Kidney (tissue), 14 donors: ENCODE results near the gene ADGRV1. TPM values are rescaled to one million over a fixed set of nuclear protein-coding genes. Genes with fewer than 3 reads are reported as not detected.

Source experiments
- DNase-seq, 5 donors: peaks; one replicate each; pipeline ENCODE4 v3.0.0-alpha.2; 2013 to 2020
- FAIRE-seq: peaks from 2 replicates; lab custom pipeline; 2012; peaks lifted over from hg19 to GRCh38; lab: Jason Lieb, UNC
- H3K27ac ChIP-seq, 2 donors: one replicate each; pipeline ENCODE4 v1.7.0; 2013; ENCODE audit warnings: low read depth in 2 of 2, low read length in 2 of 2, inconsistent platforms in 1 of 2
- H3K27me3 ChIP-seq: one replicate; pipeline ENCODE4 v1.7.1; 2013; ENCODE audit warnings: low read length, inconsistent platforms; ENCODE audit not compliant: control insufficient read depth, insufficient read depth
- H3K36me3 ChIP-seq, 3 donors: one replicate each; pipeline versions ENCODE4 v1.7.0 to v1.7.1; 2013; ENCODE audit warnings: low read length in 3 of 3, control low read depth in 1 of 3, inconsistent platforms in 1 of 3; ENCODE audit not compliant: insufficient read depth in 3 of 3, control insufficient read depth in 2 of 3
- H3K4me1 ChIP-seq, 3 donors: one replicate each; pipeline versions ENCODE4 v1.7.0 to v1.7.1; 2013; ENCODE audit warnings: low read length in 3 of 3, inconsistent platforms in 1 of 3, low read depth in 1 of 3; ENCODE audit not compliant: control insufficient read depth in 2 of 3, insufficient read depth in 2 of 3
- H3K4me3 ChIP-seq, 3 donors: one replicate each; pipeline versions ENCODE4 v1.7.0 to v1.8.1; 2013; ENCODE audit warnings: low read length in 3 of 3, control low read depth in 1 of 3, inconsistent platforms in 1 of 3
- H3K9ac ChIP-seq, 3 donors: one replicate each; pipeline versions ENCODE4 v1.7.0 to v1.7.1; 2013; ENCODE audit warnings: low read length in 3 of 3, control low read depth in 1 of 3, inconsistent platforms in 1 of 3
- H3K9me3 ChIP-seq, 3 donors: one replicate each; pipeline versions ENCODE4 v1.7.0 to v1.7.1; 2013; ENCODE audit warnings: low read length in 3 of 3, control low read depth in 1 of 3, inconsistent platforms in 1 of 3; ENCODE audit not compliant: control insufficient read depth in 2 of 3, insufficient read depth in 1 of 3
- intact Hi-C: fragments of 100-400 bp; cut with DNase I; formaldehyde crosslinking; loops from one replicate; pipeline ENCODE4 v1.11.1; 2022
- polyA plus RNA-seq: library from polyadenylated mRNA; stranded (reverse); fragments of 350-450 nt; fragmentation: Illumina TruSeq; extraction: RNeasy Lipid Tissue Mini Kit (QIAGEN cat#74804); gene quantifications from one replicate; pipeline ENCODE4 v1.2.3, GENCODE V29; 2014; ENCODE audit warnings: low read depth, low replicate concordance; ENCODE audit not compliant: insufficient read depth
- total RNA-seq: library from RNA; stranded (reverse); fragmentation: NEBNext Ultra II Directional; extraction: Animal tissue kit (Norgen Biotek cat#: 25700); gene quantifications from one replicate; pipeline ENCODE4 v1.2.1, GENCODE V29; 2021
- TF ChIP-seq, protein P1 (sequence below): IDR thresholded peaks from 3 replicates; pipeline ENCODE4 v1.5.1; 2012; ENCODE audit warnings: mild to moderate bottlenecking, moderate library complexity, borderline replicate concordance; ENCODE audit not compliant: insufficient read depth; ENCODE audit errors: extremely low read depth
- donor health status: control.
- donor health status: control.
- donor health status: control.
- donor health status: control.
- donor health status: control.
- donor health status: DM: yes; HTN: yes; CAD: no.
- donor health status: Normal renal cell carcinoma (clear cell type).

ADGRV1 gene
- total and polyA plus RNA-seq, 2 donors from 2014 or later: 7.0 to 7.3 TPM

DNA sequence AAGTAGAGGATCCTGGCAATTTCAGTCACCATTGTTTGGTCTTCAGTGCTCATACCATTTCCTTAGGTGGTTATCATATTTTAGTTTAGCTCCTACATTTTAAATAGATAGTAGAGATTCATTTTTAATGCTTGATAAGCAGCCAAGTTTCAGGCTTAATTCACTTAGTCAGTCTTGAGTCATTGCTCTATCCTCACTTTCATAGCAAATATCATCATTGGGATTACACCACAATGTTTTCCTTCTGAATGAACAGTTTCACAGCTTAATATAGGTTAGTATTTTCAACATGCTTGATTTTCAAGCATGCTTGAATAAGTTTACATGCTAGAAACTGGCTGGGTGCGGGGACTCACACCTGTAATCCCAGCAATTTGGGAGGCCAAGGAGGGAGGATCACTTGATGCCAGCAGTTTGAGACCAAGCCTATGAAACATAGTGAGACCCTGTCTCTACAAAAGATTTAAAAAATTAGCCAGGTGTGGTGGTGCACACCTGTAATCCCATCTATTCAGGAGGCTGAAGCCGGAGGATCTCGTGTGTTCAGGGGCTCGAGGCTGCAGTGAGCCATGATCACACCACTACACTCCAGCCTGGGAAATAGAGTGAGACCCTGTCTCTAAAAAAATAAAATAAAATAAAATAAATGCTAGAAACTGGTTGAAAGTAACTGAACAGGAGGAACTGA is 339.9 kb downstream of the ADGRV1 start:
- Histone ChIP-seq H3K36me3 (no peaks in the 10 kb centered on the region), H3K27ac (peak overlapping the region in 1 of 2 donors; percentile 73), H3K4me3 (no peak overlapping the region), H3K9ac (no peak overlapping the region), H3K27me3 (no peaks in the 10 kb centered on the region), H3K4me1 (peaks cover 0 to 18% (median 0%) of the 10 kb centered on the region in 3 donors), H3K9me3 (no peaks in the 10 kb centered on the region)
- intact Hi-C loops: no loop called here
- TF ChIP-seq, protein P1, sequence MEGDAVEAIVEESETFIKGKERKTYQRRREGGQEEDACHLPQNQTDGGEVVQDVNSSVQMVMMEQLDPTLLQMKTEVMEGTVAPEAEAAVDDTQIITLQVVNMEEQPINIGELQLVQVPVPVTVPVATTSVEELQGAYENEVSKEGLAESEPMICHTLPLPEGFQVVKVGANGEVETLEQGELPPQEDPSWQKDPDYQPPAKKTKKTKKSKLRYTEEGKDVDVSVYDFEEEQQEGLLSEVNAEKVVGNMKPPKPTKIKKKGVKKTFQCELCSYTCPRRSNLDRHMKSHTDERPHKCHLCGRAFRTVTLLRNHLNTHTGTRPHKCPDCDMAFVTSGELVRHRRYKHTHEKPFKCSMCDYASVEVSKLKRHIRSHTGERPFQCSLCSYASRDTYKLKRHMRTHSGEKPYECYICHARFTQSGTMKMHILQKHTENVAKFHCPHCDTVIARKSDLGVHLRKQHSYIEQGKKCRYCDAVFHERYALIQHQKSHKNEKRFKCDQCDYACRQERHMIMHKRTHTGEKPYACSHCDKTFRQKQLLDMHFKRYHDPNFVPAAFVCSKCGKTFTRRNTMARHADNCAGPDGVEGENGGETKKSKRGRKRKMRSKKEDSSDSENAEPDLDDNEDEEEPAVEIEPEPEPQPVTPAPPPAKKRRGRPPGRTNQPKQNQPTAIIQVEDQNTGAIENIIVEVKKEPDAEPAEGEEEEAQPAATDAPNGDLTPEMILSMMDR: no peak
- FAIRE-seq: no peak
- DNase-seq: no peak

- no peaks in the 10 kb centered on the region for H3K9me3 ChIP-seq
- no peak for FAIRE-seq
- no peaks in the 10 kb centered on the region for H3K36me3 ChIP-seq
- intact Hi-C loops: no loop called here
- H3K27me3 ChIP-seq: no peaks in the 10 kb centered on the region
- no peak for DNase-seq
- TF ChIP-seq, protein P1: no peak
- no peak overlapping the region for H3K4me3 ChIP-seq
- H3K27ac ChIP-seq: peak overlapping the region; percentile 9 to 84
- peaks cover 0 to 18% (median 0%) of the 10 kb centered on the region in 3 donors for H3K4me1 ChIP-seq
- no peak overlapping the region for H3K9ac ChIP-seq
These were observed 340.5 kb downstream of the ADGRV1 start for GRCh38 chr5:90899014-90899604.

DNA sequence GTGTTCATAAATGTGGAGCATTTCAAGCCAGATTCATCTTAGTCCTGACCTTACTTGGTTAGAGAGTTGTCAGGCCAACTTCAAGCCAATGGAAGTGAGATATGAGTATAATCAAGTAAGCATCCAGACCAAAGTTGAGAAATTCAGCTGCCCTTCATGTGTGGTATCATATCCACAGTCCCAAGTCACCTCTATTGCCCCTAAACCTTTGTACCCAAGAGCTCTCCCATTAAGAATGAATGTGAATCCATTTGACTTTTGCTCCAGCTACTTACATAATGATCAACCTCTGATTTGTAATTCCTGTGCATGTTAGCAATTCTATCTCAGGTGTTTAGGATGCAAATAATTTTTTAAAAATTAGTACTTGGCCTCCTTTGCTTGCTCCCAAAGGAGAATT is 342.7 kb downstream of the ADGRV1 start:
- Histone ChIP-seq H3K9me3 (no peaks in the 10 kb centered on the region), H3K4me1 (peaks cover 0 to 18% (median 0%) of the 10 kb centered on the region in 3 donors), H3K27ac (peak overlapping the region; percentile 15 to 81), H3K27me3 (no peaks in the 10 kb centered on the region), H3K9ac (no peak overlapping the region), H3K36me3 (no peaks in the 10 kb centered on the region), H3K4me3 (no peak overlapping the region)
- DNase-seq (no peak), FAIRE-seq (no peak)
- TF ChIP-seq, protein P1: no peak
- intact Hi-C loops: no loop called here
